Endothelial cell of umbilical vein (primary cell): Measurements from ENCODE around the gene HTN1. TPM values are rescaled to one million over a fixed set of nuclear protein-coding genes. Genes with fewer than 3 reads are reported as not detected.

Experiments
- BruUV-seq: library from RNA; stranded (reverse); fragments of 400-500 nt; replicated peaks from 2 replicates; lab custom pipeline; 2021; lab: Mats Ljungman, UMichigan
- CTCF ChIA-PET: fragments of 300-600, 350-600 bp; sonication (Branson Sonifier 250); formaldehyde crosslinking; loops from one replicate; lab custom pipeline; 2021; ENCODE audit warnings: antibody characterized with exemption, inconsistent platforms; lab: Charles Lee
- POLR2A ChIA-PET: fragments of 300-600, 350-600 bp; sonication (Branson Sonifier 250); formaldehyde crosslinking; loops from one replicate; lab custom pipeline; 2021; ENCODE audit warnings: antibody characterized with exemption, inconsistent platforms; lab: Charles Lee
- DNase-seq: peaks from one replicate; pipeline ENCODE4 v3.0.0-alpha.2; 2011; ENCODE audit warnings: low read depth, low spot score
- FAIRE-seq: peaks from 2 replicates; lab custom pipeline; 2011; peaks lifted over from hg19 to GRCh38; lab: Jason Lieb, UNC
- H2AFZ ChIP-seq: 2 replicates; pipeline ENCODE4 v1.6.0; 2012; ENCODE audit warnings: low read depth, low read length, control low read depth, inconsistent platforms
- H3K27ac ChIP-seq: 2 replicates; pipeline ENCODE4 v1.5.1; 2011; ENCODE audit warnings: low read depth, mild to moderate bottlenecking, control low read depth, low read length, moderate library complexity; ENCODE audit not compliant: insufficient read depth
- H3K27me3 ChIP-seq, 2 experiments: 2 replicates each; pipeline versions ENCODE4 v1.6.0 to v1.6.1; 2011; ENCODE audit warnings: low read length in 2 of 2, mixed read lengths in 1 of 2; ENCODE audit not compliant: control insufficient read depth in 2 of 2, insufficient read depth in 2 of 2
- H3K36me3 ChIP-seq, 2 experiments: 2 replicates in 1 of 2; 3 replicates in 1 of 2; pipeline ENCODE4 v1.5.1; 2011; ENCODE audit warnings: low read length in 2 of 2, mild to moderate bottlenecking in 1 of 2, moderate library complexity in 1 of 2; ENCODE audit not compliant: control insufficient read depth in 2 of 2, insufficient read depth in 2 of 2; ENCODE audit errors: extremely low read depth in 1 of 2
- H3K4me1 ChIP-seq: 3 replicates; pipeline ENCODE4 v1.5.1; 2011; ENCODE audit warnings: mild to moderate bottlenecking, low read length; ENCODE audit not compliant: control insufficient read depth, insufficient read depth; ENCODE audit errors: extremely low read depth
- H3K4me2 ChIP-seq: 2 replicates; pipeline ENCODE4 v1.6.1; 2011; ENCODE audit warnings: low read length, control low read depth, mixed read lengths; ENCODE audit not compliant: insufficient read depth
- H3K4me3 ChIP-seq, 3 experiments: fragments of 200-600 bp in 1 of 3; sonication (generic), shearing (Covaris generic) in 1 of 3; replicated peaks in 1 of 3; 2 replicates each; pipeline ENCODE4 v1.5.1; 2011 to 2016; ENCODE audit warnings: control low read depth in 3 of 3, low read length in 3 of 3, mild to moderate bottlenecking in 2 of 3, inconsistent platforms in 1 of 3, low read depth in 1 of 3, moderate library complexity in 1 of 3; ENCODE audit not compliant: insufficient read depth in 1 of 3
- H3K79me2 ChIP-seq: 2 replicates; pipeline ENCODE4 v1.6.0; 2012; ENCODE audit warnings: low read length, inconsistent platforms; ENCODE audit not compliant: control insufficient read depth, insufficient read depth
- H3K9ac ChIP-seq: replicated peaks from 2 replicates; pipeline ENCODE3; 2011; ENCODE audit warnings: low read length, control low read depth; ENCODE audit not compliant: insufficient read depth; ENCODE audit errors: extremely low read depth
- H3K9me1 ChIP-seq: replicated peaks from 3 replicates; pipeline ENCODE4 v1.6.0; 2011; ENCODE audit warnings: mild to moderate bottlenecking, low read length; ENCODE audit not compliant: control insufficient read depth, insufficient read depth; ENCODE audit errors: extremely low read depth
- H3K9me3 ChIP-seq: replicated peaks from 2 replicates; pipeline ENCODE4 v1.5.1; 2012; ENCODE audit warnings: low read length, inconsistent platforms; ENCODE audit not compliant: control insufficient read depth, insufficient read depth
- H4K20me1 ChIP-seq: replicated peaks from 2 replicates; pipeline ENCODE3; 2011; ENCODE audit warnings: mild to moderate bottlenecking, low read length; ENCODE audit not compliant: control insufficient read depth, insufficient read depth; ENCODE audit errors: extremely low read depth
- EZH2 ChIP-seq: IDR thresholded peaks from 2 replicates; pipeline ENCODE4 v1.6.1; 2012; ENCODE audit warnings: borderline replicate concordance, low read depth, mild to moderate bottlenecking, moderate library complexity, low read length, inconsistent platforms; ENCODE audit not compliant: severe bottlenecking
- FOS ChIP-seq: IDR thresholded peaks from 2 replicates; pipeline ENCODE4 v1.6.1; 2011; ENCODE audit warnings: mild to moderate bottlenecking, low read length, moderate library complexity, borderline replicate concordance; ENCODE audit not compliant: insufficient read depth
- GATA2 ChIP-seq: IDR thresholded peaks from 2 replicates; pipeline ENCODE4 v1.7.0; 2011; ENCODE audit warnings: low read depth, mild to moderate bottlenecking, moderate library complexity, mixed read lengths, low read length; ENCODE audit not compliant: insufficient read length, insufficient read depth
- JUN ChIP-seq: IDR thresholded peaks from 2 replicates; pipeline ENCODE4 v1.6.1; 2011; ENCODE audit warnings: borderline replicate concordance, low read depth; ENCODE audit not compliant: insufficient read length, insufficient read depth
- MYC ChIP-seq: IDR thresholded peaks from one replicate; pipeline ENCODE4 v1.6.1; 2011; ENCODE audit warnings: mild to moderate bottlenecking, low read depth, low read length
- POLR2A ChIP-seq: IDR thresholded peaks from 2 replicates; pipeline ENCODE4 v1.6.1; 2012; ENCODE audit warnings: low read depth, mild to moderate bottlenecking, control low read depth, low read length
- POLR2AphosphoS5 ChIP-seq: IDR thresholded peaks from 2 replicates; pipeline ENCODE4 v1.6.1; 2012; ENCODE audit warnings: low read depth, mild to moderate bottlenecking, control low read depth, low read length, moderate library complexity; ENCODE audit not compliant: insufficient read depth
- dilution Hi-C: fragments of 300-500 bp; cut with MboI; formaldehyde crosslinking; loops from one replicate; pipeline ENCODE4 v1.15.0; 2019; ENCODE audit warnings: low sequenced_read_pairs; ENCODE audit not compliant: extremely low pct_ligation_motif_present
- intact Hi-C: fragments of 100-400 bp; cut with micrococcal nuclease; formaldehyde crosslinking; loops from one replicate; pipeline ENCODE4 v1.10.0; 2022
- polyA plus RNA-seq, 4 experiments: library from polyadenylated mRNA; depleted of rRNA in 3 of 4; stranded (reverse) in 3 of 4; unstranded in 1 of 4; fragments of >200 nt; gene quantifications; 2 replicates each; pipeline versions ENCODE4 v1.2.1 to v1.2.3, GENCODE V29; 2011 to 2012; ENCODE audit warnings: missing spikeins in 1 of 4
- total RNA-seq: library from RNA; stranded (reverse); gene quantifications from 2 replicates; pipeline ENCODE4 v1.2.3, GENCODE V29; 2021
- TF ChIP-seq, protein P1 (sequence below): IDR thresholded peaks from 2 replicates; pipeline ENCODE4 v1.6.1; 2011; ENCODE audit not compliant: insufficient read depth, insufficient read length
- TF ChIP-seq, protein P2 (sequence below), 2 donors: IDR thresholded peaks; 1 replicate in 1 of 2; 2 replicates in 1 of 2; pipeline ENCODE4 v1.5.1; 2011; ENCODE audit warnings: low read length in 2 of 2, mild to moderate bottlenecking in 2 of 2, moderate library complexity in 2 of 2, control low read depth in 1 of 2, inconsistent platforms in 1 of 2, low read depth in 1 of 2; ENCODE audit not compliant: insufficient read depth in 1 of 2; ENCODE audit errors: extremely low read depth in 1 of 2

Gene HTN1
- total and polyA plus RNA-seq, 2 donors (not counting 3 experiments of a cell fraction or from before 2014, with no cell fraction given) = not detected

DNA sequence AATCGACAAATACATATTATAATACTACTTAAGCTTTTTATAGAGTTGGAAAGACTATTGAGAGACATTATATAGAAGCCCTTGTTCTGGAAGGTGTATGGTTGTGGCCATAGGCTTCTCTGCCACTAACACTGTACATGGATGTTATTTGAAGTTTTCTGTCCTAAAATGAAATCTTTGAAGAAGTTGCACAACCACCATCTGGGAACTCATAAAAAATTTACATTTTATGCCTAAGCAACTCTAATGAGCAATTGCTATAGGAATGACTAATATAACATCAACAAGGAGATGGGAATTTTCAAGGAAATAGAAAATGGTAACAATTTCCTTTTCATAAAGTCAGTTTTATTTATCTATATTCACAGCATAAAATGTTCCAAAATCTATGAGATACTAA lies 7.4 kb downstream of the HTN1 start:
- no peak for TF ChIP-seq MYC
- TF ChIP-seq, protein P1, sequence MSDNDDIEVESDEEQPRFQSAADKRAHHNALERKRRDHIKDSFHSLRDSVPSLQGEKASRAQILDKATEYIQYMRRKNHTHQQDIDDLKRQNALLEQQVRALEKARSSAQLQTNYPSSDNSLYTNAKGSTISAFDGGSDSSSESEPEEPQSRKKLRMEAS = no peak
- TF ChIP-seq, protein P2, sequence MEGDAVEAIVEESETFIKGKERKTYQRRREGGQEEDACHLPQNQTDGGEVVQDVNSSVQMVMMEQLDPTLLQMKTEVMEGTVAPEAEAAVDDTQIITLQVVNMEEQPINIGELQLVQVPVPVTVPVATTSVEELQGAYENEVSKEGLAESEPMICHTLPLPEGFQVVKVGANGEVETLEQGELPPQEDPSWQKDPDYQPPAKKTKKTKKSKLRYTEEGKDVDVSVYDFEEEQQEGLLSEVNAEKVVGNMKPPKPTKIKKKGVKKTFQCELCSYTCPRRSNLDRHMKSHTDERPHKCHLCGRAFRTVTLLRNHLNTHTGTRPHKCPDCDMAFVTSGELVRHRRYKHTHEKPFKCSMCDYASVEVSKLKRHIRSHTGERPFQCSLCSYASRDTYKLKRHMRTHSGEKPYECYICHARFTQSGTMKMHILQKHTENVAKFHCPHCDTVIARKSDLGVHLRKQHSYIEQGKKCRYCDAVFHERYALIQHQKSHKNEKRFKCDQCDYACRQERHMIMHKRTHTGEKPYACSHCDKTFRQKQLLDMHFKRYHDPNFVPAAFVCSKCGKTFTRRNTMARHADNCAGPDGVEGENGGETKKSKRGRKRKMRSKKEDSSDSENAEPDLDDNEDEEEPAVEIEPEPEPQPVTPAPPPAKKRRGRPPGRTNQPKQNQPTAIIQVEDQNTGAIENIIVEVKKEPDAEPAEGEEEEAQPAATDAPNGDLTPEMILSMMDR (IDR thresholded peaks at IDR 0.05; ENCODE audit: extremely low read depth in 1 of 2, insufficient read depth in 1 of 2, low read depth in 1 of 2, low read length in 2 of 2) = no peak
- TF ChIP-seq POLR2AphosphoS5 = no peak
- TF ChIP-seq GATA2 = no peak
- no peak for TF ChIP-seq FOS
- TF ChIP-seq EZH2 = no peak
- no peak for TF ChIP-seq POLR2A
- no peak for TF ChIP-seq JUN
- H3K79me2 ChIP-seq = no peaks in the 10 kb centered on the region
- no TSS peak for BruUV-seq
- no peaks in the 10 kb centered on the region for H3K27me3 ChIP-seq
- FAIRE-seq (no peak), DNase-seq (no peak)
- no peak overlapping the region for H3K4me3 ChIP-seq
- no peak overlapping the region for H3K4me2 ChIP-seq
- intact Hi-C loops (no loop called here), dilution Hi-C loops (no loop called here)
- H3K36me3 ChIP-seq = no peaks in the 10 kb centered on the region
- H3K9me3 ChIP-seq = no peaks in the 10 kb centered on the region
- no peak overlapping the region for H3K27ac ChIP-seq
- no peak overlapping the region for H3K9ac ChIP-seq
- no peaks in the 10 kb centered on the region for H4K20me1 ChIP-seq
- H3K9me1 ChIP-seq = no peaks in the 10 kb centered on the region
- ChIA-PET POLR2A (no interaction called here), CTCF (no interaction called here)
- no peak overlapping the region for H2AFZ ChIP-seq
- no peaks in the 10 kb centered on the region for H3K4me1 ChIP-seq
